ENCODE measurements around the gene FOXD2. TPM values are rescaled to one million over a fixed set of nuclear protein-coding genes. Genes with fewer than 3 reads are reported as not detected.

Gene FOXD2
- total and polyA plus RNA-seq, 2 of the 4 experiments (the other 2 are of a cell fraction) = under 0.01 to 0.03 TPM

GRCh38 chr1:47389731-47390130, 48.1 kb upstream of the FOXD2 start:
- no peak for DNase-seq
- Histone ChIP-seq H3K23ac (ENCODE audit: low read depth, low read length) (no peak overlapping the region), H2AK5ac (ENCODE audit: low read depth, low read length) (no peak overlapping the region), H3K9me3 (ENCODE audit: control insufficient read depth, insufficient read depth, low read length) (no peaks in the 10 kb centered on the region), H4K8ac (ENCODE audit: low read depth in 2 of 2, low read length in 2 of 2) (no peak overlapping the region), H3K9me1 (ENCODE audit: insufficient read depth, low read length) (no peaks in the 10 kb centered on the region), H2AK9ac (replicated peaks; ENCODE audit: low read depth, low read length, poor library complexity) (no peak overlapping the region), H3K27ac (ENCODE audit: insufficient read depth, low read length) (no peak overlapping the region), H2BK15ac (ENCODE audit: low read depth, low read length) (no peak overlapping the region), H2BK20ac (ENCODE audit: low read depth, low read length) (no peak overlapping the region), H3K36me3 (ENCODE audit: control insufficient read depth, insufficient read depth, low read length) (no peaks in the 10 kb centered on the region), H3K4me1 (ENCODE audit: control insufficient read depth, insufficient read depth, low read length) (peaks cover 2% of the 10 kb centered on the region; the same call in 1 of the 2 replicates), H3K79me1 (ENCODE audit: low read depth in 1 of 2, low read length in 2 of 2) (no peaks in the 10 kb centered on the region), H3K9ac (ENCODE audit: low read depth, low read length) (no peak overlapping the region), H2BK5ac (ENCODE audit: low read depth, low read length, poor library complexity, severe bottlenecking) (no peak overlapping the region), H4K20me1 (ENCODE audit: insufficient read depth, low read length) (peaks cover 8% of the 10 kb centered on the region; the same call in 1 of the 2 replicates), H4K91ac (ENCODE audit: insufficient read depth, low read depth, low read length) (no peak overlapping the region), H2BK120ac (ENCODE audit: low read depth, low read length) (no peak overlapping the region), H2AFZ (replicated peaks; ENCODE audit: low read length, poor library complexity) (no peak overlapping the region), H3K27me3 (ENCODE audit: control insufficient read depth, insufficient read depth, low read length) (no peaks in the 10 kb centered on the region; the same call in 1 of the 2 replicates), H3K4ac (ENCODE audit: low read depth, low read length) (no peak overlapping the region), H3K4me2 (ENCODE audit: low read depth, low read length) (no peak overlapping the region), H3K14ac (replicated peaks; ENCODE audit: low read depth, low read length) (no peak overlapping the region), H3K18ac (ENCODE audit: low read depth, low read length) (no peak overlapping the region), H3K4me3 (ENCODE audit: insufficient read depth, low read depth, low read length) (no peak overlapping the region), H4K5ac (ENCODE audit: low read depth, low read length) (no peak overlapping the region), H3K56ac (ENCODE audit: extremely low read depth, insufficient read depth, low read length) (no peak overlapping the region)
- ChIA-PET POLR2A (ENCODE audit: unreplicated experiment) (no interaction called here), CTCF (interaction anchor here (1.1 to 2.4 kb wide), 8 partner anchors 22 to 337 kb away, joined by 3 to 12 read pairs (median 6); partner anchors contain the start of gene FOXD2)
- in situ Hi-C loops (cut with MboI; ENCODE audit: low sequenced_read_pairs) = loop anchor here (5.0 kb wide), 1 partner anchor 33 kb away; no protein-coding TSS in a partner anchor
- BruUV-seq (replicated peaks) = no TSS peak
- no peak for ATAC-seq (ENCODE audit: low read depth)
- WGBS, 2 experiments (ENCODE audit: extremely low coverage in 2 of 2, insufficient read length in 1 of 2) = no CpG with 5 or more reads among the region's 2 CpGs
- intact Hi-C loops (cut with micrococcal nuclease) = loop anchor here (2.0 kb wide), 1 partner anchor 47 kb away; no protein-coding TSS in a partner anchor
- TF ChIP-seq CTCF (conservative IDR thresholded peaks at IDR 0.05; ENCODE audit: low read depth, low read length) = no peak
- no peak for TF ChIP-seq RCOR1 (IDR thresholded peaks at IDR 0.05; ENCODE audit: insufficient replicate concordance, low read length)
- no peak for TF ChIP-seq POLR2A (IDR thresholded peaks at IDR 0.05; ENCODE audit: low read depth, low read length)
- TF ChIP-seq MAZ (IDR thresholded peaks at IDR 0.05; ENCODE audit: borderline replicate concordance, low read depth, low read length) = no peak
- TF ChIP-seq, protein P1, sequence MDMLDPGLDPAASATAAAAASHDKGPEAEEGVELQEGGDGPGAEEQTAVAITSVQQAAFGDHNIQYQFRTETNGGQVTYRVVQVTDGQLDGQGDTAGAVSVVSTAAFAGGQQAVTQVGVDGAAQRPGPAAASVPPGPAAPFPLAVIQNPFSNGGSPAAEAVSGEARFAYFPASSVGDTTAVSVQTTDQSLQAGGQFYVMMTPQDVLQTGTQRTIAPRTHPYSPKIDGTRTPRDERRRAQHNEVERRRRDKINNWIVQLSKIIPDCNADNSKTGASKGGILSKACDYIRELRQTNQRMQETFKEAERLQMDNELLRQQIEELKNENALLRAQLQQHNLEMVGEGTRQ (IDR thresholded peaks at IDR 0.05; ENCODE audit: low read depth, low read length) = no peak
- no peak for TF ChIP-seq CHD1 (IDR thresholded peaks at IDR 0.05; ENCODE audit: low read depth, low read length)
- no peak for TF ChIP-seq BHLHE40 (IDR thresholded peaks at IDR 0.05; ENCODE audit: low read depth, low read length)
- TF ChIP-seq CEBPB (IDR thresholded peaks at IDR 0.05; ENCODE audit: low read depth, low read length) = no peak
- TF ChIP-seq RFX5 (IDR thresholded peaks at IDR 0.05; ENCODE audit: low read depth, low read length) = no peak
- TF ChIP-seq MXI1 (IDR thresholded peaks at IDR 0.05; ENCODE audit: borderline replicate concordance, low read depth, low read length) = no peak
- TF ChIP-seq FOS (IDR thresholded peaks at IDR 0.05; ENCODE audit: low read depth, low read length) = no peak
- TF ChIP-seq SMC3 (IDR thresholded peaks at IDR 0.05; ENCODE audit: low read depth, low read length) = no peak
- TF ChIP-seq, protein P2, sequence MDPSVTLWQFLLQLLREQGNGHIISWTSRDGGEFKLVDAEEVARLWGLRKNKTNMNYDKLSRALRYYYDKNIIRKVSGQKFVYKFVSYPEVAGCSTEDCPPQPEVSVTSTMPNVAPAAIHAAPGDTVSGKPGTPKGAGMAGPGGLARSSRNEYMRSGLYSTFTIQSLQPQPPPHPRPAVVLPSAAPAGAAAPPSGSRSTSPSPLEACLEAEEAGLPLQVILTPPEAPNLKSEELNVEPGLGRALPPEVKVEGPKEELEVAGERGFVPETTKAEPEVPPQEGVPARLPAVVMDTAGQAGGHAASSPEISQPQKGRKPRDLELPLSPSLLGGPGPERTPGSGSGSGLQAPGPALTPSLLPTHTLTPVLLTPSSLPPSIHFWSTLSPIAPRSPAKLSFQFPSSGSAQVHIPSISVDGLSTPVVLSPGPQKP (IDR thresholded peaks at IDR 0.05; ENCODE audit: borderline replicate concordance, low read depth, low read length) = no peak
- no peak for TF ChIP-seq MAFK (IDR thresholded peaks at IDR 0.05; ENCODE audit: low read depth, low read length)
- TF ChIP-seq RAD21 (IDR thresholded peaks at IDR 0.05; ENCODE audit: low read length) = no peak
- no peak for TF ChIP-seq NFE2L2 (IDR thresholded peaks at IDR 0.05; ENCODE audit: low read depth, low read length)
- dilution Hi-C loops (cut with HindIII; ENCODE audit: low sequenced_read_pairs, unreplicated experiment) = no loop called here

Data from IMR-90 (cell line).